Spleen (tissue), 7 donors: Measurements from ENCODE around the gene SYNGR2.

Experiments used
- POLR2AphosphoS5 ChIP-seq, 3 donors: sonication (generic); formaldehyde crosslinking; IDR thresholded peaks; one replicate each; pipeline ENCODE4 v1.5.1; 2017; ENCODE audit warnings: antibody characterized with exemption in 3 of 3
- TF ChIP-seq, protein P1 (sequence below), 11 experiments: fragments of 200-600 bp in 7 of 11; fragments of 450-650 bp in 4 of 11; sonication (generic) in 4 of 11; IDR thresholded peaks in 8 of 11; conservative IDR thresholded peaks in 3 of 11; 1 replicate in 7 of 11; 2 replicates in 4 of 11; pipeline versions ENCODE4 v1.4.0 to v1.8.0; 2016 to 2021; ENCODE audit warnings: antibody characterized with exemption in 11 of 11, inconsistent platforms in 4 of 11, mild to moderate bottlenecking in 1 of 11
- donor health status: DM: no; HTN: no; CAD: no; lungs with moderate emphysema.
- donor health status: DM: no; HTN: no; CAD: no.
- donor health status: DM: no; HTN: no; CAD: no.

DNA sequence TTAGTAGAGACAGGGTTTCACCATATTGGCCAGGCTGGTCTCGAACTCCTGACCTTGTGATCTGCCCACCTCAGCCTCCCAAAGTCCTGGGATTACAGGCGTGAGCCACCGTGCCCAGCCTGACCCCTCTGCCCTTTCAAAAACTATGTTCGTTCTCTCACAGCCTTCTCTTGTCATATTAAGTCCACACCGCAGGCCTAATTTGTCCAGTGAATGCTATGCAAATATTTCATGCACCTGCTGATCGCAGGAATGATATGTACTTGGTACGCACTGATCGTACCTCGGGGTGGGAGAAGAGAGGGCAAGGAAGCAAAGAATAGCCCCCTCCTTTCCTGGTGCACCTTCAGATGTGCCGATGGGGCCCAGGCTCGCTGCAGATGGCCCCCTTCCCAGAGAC is 42.7 kb downstream of the SYNGR2 start:
- TF ChIP-seq, protein P1, sequence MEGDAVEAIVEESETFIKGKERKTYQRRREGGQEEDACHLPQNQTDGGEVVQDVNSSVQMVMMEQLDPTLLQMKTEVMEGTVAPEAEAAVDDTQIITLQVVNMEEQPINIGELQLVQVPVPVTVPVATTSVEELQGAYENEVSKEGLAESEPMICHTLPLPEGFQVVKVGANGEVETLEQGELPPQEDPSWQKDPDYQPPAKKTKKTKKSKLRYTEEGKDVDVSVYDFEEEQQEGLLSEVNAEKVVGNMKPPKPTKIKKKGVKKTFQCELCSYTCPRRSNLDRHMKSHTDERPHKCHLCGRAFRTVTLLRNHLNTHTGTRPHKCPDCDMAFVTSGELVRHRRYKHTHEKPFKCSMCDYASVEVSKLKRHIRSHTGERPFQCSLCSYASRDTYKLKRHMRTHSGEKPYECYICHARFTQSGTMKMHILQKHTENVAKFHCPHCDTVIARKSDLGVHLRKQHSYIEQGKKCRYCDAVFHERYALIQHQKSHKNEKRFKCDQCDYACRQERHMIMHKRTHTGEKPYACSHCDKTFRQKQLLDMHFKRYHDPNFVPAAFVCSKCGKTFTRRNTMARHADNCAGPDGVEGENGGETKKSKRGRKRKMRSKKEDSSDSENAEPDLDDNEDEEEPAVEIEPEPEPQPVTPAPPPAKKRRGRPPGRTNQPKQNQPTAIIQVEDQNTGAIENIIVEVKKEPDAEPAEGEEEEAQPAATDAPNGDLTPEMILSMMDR (IDR thresholded peaks at IDR 0.05 in 8 of 11, conservative IDR thresholded peaks at IDR 0.05 in 3 of 11) = no peak
- TF ChIP-seq POLR2AphosphoS5 (IDR thresholded peaks at IDR 0.05) = no peak
